Right lobe of liver (tissue), 4 donors: ENCODE data around the gene PICK1.

Experiments
- POLR2A ChIP-seq: fragments of 450-650 bp; IDR thresholded peaks from one replicate; pipeline ENCODE4 v1.6.1; 2017; ENCODE audit warnings: antibody characterized with exemption, mild to moderate bottlenecking
- TF ChIP-seq, protein P1 (sequence below), 4 donors: fragments of 200-600 bp in 3 of 4; fragments of 450-650 bp in 1 of 4; IDR thresholded peaks; one replicate each; pipeline versions ENCODE4 v1.5.1 to v1.8.0; 2016 to 2022; ENCODE audit warnings: antibody characterized with exemption in 4 of 4, mild to moderate bottlenecking in 2 of 4
- donor health status: DM: no; HTN: no; CAD: no.
- donor health status: DM: no; HTN: no; CAD: no.
- donor health status: DM: no; HTN: yes; CAD: no.

- TF ChIP-seq, protein P1, sequence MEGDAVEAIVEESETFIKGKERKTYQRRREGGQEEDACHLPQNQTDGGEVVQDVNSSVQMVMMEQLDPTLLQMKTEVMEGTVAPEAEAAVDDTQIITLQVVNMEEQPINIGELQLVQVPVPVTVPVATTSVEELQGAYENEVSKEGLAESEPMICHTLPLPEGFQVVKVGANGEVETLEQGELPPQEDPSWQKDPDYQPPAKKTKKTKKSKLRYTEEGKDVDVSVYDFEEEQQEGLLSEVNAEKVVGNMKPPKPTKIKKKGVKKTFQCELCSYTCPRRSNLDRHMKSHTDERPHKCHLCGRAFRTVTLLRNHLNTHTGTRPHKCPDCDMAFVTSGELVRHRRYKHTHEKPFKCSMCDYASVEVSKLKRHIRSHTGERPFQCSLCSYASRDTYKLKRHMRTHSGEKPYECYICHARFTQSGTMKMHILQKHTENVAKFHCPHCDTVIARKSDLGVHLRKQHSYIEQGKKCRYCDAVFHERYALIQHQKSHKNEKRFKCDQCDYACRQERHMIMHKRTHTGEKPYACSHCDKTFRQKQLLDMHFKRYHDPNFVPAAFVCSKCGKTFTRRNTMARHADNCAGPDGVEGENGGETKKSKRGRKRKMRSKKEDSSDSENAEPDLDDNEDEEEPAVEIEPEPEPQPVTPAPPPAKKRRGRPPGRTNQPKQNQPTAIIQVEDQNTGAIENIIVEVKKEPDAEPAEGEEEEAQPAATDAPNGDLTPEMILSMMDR (IDR thresholded peaks at IDR 0.05), result no peak
- TF ChIP-seq POLR2A, result no peak
Observed at GRCh38 chr22:38097058-38097457, 39.9 kb downstream of the PICK1 start.
